Panc1 (cell line): ENCODE data around the gene PAH. TPM values are rescaled to one million over a fixed set of nuclear protein-coding genes. Genes with fewer than 3 reads are reported as not detected.
A peak's percentile ranks its signal among the peaks of the same experiment; 100 is the strongest.

Source experiments
- ATAC-seq: fragments of 200-7000 bp; cut with Tn5 transposase; 2 replicates; pipeline ENCODE4 v1.9.1; 2020; ENCODE audit warnings: mild to moderate bottlenecking, moderate library complexity
- BruUV-seq: library from RNA; stranded (reverse); fragments of 400-500 nt; replicated peaks from 2 replicates; lab custom pipeline; 2021; lab: Mats Ljungman, UMichigan
- CTCF ChIA-PET: fragments of 300-600 bp; sonication (Branson Sonifier 250); formaldehyde crosslinking; loops from one replicate; lab custom pipeline; 2022; ENCODE audit warnings: antibody characterized with exemption; lab: Charles Lee
- POLR2A ChIA-PET: fragments of 300-600 bp; sonication (Branson Sonifier 250); formaldehyde crosslinking; loops from one replicate; lab custom pipeline; 2022; ENCODE audit warnings: antibody characterized with exemption; lab: Charles Lee
- DNase-seq: peaks from one replicate; pipeline ENCODE4 v3.0.0-alpha.2; 2010; ENCODE audit warnings: low read depth, low spot score
- H3K27ac ChIP-seq: 2 replicates; pipeline ENCODE4 v1.5.1; 2011; ENCODE audit warnings: mild to moderate bottlenecking, low read length, inconsistent platforms
- H3K27me3 ChIP-seq: fragments of 200-500 bp; sonication (Bioruptor generic); 2 replicates; pipeline ENCODE4 v1.6.0; 2014; ENCODE audit warnings: low read length, inconsistent platforms; ENCODE audit not compliant: control insufficient read depth, insufficient read depth
- H3K36me3 ChIP-seq: fragments of 200-500 bp; sonication (Bioruptor generic); 2 replicates; pipeline ENCODE4 v1.5.1; 2014; ENCODE audit warnings: inconsistent platforms, mild to moderate bottlenecking, low read length, moderate library complexity; ENCODE audit not compliant: control insufficient read depth, insufficient read depth
- H3K4me1 ChIP-seq: 2 replicates; pipeline ENCODE4 v1.5.1; 2011; ENCODE audit warnings: inconsistent platforms, mild to moderate bottlenecking, low read length, moderate library complexity; ENCODE audit not compliant: control insufficient read depth, insufficient read depth
- H3K4me3 ChIP-seq, 2 experiments: 2 replicates each; pipeline ENCODE4 v1.5.1; 2011 to 2012; ENCODE audit warnings: low read depth in 2 of 2, low read length in 2 of 2, mild to moderate bottlenecking in 2 of 2, inconsistent platforms in 1 of 2, moderate library complexity in 1 of 2
- H3K9me3 ChIP-seq: fragments of 200-500 bp; sonication (Bioruptor generic); 2 replicates; pipeline ENCODE4 v1.5.1; 2014; ENCODE audit warnings: low read depth, mild to moderate bottlenecking, inconsistent platforms, low read length, moderate library complexity; ENCODE audit not compliant: control insufficient read depth, insufficient read depth
- POLR2AphosphoS5 ChIP-seq: IDR thresholded peaks from 2 replicates; pipeline ENCODE4 v1.6.1; 2012; ENCODE audit warnings: mild to moderate bottlenecking, low read depth, low read length, moderate library complexity
- SIN3A ChIP-seq: IDR thresholded peaks from 2 replicates; pipeline ENCODE4 v1.6.1; 2012; ENCODE audit warnings: low read depth, mild to moderate bottlenecking, low read length, moderate library complexity, borderline replicate concordance; ENCODE audit not compliant: insufficient read depth
- TCF7L2 ChIP-seq: IDR thresholded peaks from 2 replicates; pipeline ENCODE4 v1.6.1; 2011; ENCODE audit warnings: mild to moderate bottlenecking, low read depth, low read length, inconsistent platforms
- in situ Hi-C: cut with HindIII; loops from 2 replicates; pipeline ENCODE4 v1.10.0; 2016; ENCODE audit warnings: low sequenced_read_pairs, low pct_unique_long_range_greater_than_20kb
- intact Hi-C: fragments of 100-400 bp; cut with micrococcal nuclease; formaldehyde crosslinking; loops from one replicate; pipeline ENCODE4 v1.10.0; 2022; ENCODE audit not compliant: unreplicated experiment
- total RNA-seq: library from RNA; stranded (reverse); gene quantifications from one replicate; pipeline ENCODE4 v1.2.1, GENCODE V29; 2021; ENCODE audit not compliant: unreplicated experiment
- TF ChIP-seq, protein P1 (sequence below), 2 experiments: IDR thresholded peaks; 2 replicates each; pipeline ENCODE4 v1.6.1; 2011 to 2012; ENCODE audit warnings: low read depth in 2 of 2, control low read depth in 1 of 2, low read length in 1 of 2, mild to moderate bottlenecking in 1 of 2, moderate library complexity in 1 of 2; ENCODE audit not compliant: insufficient read depth in 1 of 2
- TF ChIP-seq, protein P2 (sequence below): fragments of 450-650 bp; IDR thresholded peaks from 2 replicates; pipeline ENCODE4 v1.5.1; 2017; ENCODE audit warnings: mild to moderate bottlenecking

Gene PAH
- total RNA-seq, 1 experiment from 2014 or later = 0.51 TPM

DNA sequence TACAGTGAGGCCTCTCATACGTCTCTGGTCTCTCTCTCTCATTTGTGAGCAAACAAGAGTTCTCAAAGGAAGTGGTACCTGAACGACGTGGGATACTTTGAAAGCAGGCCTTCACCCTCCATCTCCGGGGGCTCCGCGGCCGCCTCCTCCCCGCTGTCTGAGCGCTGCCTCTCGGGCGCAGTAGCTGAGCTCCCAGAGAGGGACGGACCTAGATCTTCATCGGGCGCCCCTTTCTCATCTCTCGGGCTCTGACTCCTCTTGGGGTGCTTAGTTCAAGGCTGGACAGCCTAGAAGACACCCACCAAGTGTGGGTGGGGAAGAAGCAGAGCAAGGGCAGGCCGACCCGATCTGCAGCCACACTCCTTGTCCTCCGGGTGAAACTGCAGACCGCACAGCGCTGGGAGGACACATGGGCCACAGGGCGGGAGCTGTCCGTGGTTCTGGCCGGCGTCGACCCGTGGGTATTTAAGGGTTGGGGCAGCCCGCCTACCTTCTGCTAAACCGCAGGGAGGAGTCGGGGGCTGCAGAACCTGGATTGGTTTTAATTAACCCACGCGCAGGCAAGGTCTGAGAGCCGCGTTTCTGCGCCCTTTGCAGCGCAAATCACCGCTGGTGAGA, 92.7 kb downstream of the PAH start:
- H3K9me3 ChIP-seq = no peaks in the 10 kb centered on the region
- BruUV-seq = no TSS peak
- H3K36me3 ChIP-seq = no peaks in the 10 kb centered on the region
- H3K27ac ChIP-seq = no peak overlapping the region
- no peak overlapping the region for H3K4me3 ChIP-seq
- ATAC-seq (0 out of 2 replicates have a peak, but pooled peaks have one; percentile 48), DNase-seq (no peak)
- H3K27me3 ChIP-seq = peaks cover 6% of the 10 kb centered on the region; the same call in 1 of the 2 replicates
- in situ Hi-C loops (no loop called here), intact Hi-C loops (no loop called here)
- POLR2A ChIA-PET = no interaction called here
- no peaks in the 10 kb centered on the region for H3K4me1 ChIP-seq
- TF ChIP-seq SIN3A (no peak), POLR2AphosphoS5 (no peak), TCF7L2 (no peak)
- TF ChIP-seq, protein P1, sequence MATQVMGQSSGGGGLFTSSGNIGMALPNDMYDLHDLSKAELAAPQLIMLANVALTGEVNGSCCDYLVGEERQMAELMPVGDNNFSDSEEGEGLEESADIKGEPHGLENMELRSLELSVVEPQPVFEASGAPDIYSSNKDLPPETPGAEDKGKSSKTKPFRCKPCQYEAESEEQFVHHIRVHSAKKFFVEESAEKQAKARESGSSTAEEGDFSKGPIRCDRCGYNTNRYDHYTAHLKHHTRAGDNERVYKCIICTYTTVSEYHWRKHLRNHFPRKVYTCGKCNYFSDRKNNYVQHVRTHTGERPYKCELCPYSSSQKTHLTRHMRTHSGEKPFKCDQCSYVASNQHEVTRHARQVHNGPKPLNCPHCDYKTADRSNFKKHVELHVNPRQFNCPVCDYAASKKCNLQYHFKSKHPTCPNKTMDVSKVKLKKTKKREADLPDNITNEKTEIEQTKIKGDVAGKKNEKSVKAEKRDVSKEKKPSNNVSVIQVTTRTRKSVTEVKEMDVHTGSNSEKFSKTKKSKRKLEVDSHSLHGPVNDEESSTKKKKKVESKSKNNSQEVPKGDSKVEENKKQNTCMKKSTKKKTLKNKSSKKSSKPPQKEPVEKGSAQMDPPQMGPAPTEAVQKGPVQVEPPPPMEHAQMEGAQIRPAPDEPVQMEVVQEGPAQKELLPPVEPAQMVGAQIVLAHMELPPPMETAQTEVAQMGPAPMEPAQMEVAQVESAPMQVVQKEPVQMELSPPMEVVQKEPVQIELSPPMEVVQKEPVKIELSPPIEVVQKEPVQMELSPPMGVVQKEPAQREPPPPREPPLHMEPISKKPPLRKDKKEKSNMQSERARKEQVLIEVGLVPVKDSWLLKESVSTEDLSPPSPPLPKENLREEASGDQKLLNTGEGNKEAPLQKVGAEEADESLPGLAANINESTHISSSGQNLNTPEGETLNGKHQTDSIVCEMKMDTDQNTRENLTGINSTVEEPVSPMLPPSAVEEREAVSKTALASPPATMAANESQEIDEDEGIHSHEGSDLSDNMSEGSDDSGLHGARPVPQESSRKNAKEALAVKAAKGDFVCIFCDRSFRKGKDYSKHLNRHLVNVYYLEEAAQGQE (IDR thresholded peaks at IDR 0.05; ENCODE audit: insufficient read depth in 1 of 2, low read depth in 2 of 2, low read length in 1 of 2) = peak; percentile 87 to 93
- TF ChIP-seq, protein P2, sequence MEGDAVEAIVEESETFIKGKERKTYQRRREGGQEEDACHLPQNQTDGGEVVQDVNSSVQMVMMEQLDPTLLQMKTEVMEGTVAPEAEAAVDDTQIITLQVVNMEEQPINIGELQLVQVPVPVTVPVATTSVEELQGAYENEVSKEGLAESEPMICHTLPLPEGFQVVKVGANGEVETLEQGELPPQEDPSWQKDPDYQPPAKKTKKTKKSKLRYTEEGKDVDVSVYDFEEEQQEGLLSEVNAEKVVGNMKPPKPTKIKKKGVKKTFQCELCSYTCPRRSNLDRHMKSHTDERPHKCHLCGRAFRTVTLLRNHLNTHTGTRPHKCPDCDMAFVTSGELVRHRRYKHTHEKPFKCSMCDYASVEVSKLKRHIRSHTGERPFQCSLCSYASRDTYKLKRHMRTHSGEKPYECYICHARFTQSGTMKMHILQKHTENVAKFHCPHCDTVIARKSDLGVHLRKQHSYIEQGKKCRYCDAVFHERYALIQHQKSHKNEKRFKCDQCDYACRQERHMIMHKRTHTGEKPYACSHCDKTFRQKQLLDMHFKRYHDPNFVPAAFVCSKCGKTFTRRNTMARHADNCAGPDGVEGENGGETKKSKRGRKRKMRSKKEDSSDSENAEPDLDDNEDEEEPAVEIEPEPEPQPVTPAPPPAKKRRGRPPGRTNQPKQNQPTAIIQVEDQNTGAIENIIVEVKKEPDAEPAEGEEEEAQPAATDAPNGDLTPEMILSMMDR = no peak
- CTCF ChIA-PET = no interaction called here

DNA sequence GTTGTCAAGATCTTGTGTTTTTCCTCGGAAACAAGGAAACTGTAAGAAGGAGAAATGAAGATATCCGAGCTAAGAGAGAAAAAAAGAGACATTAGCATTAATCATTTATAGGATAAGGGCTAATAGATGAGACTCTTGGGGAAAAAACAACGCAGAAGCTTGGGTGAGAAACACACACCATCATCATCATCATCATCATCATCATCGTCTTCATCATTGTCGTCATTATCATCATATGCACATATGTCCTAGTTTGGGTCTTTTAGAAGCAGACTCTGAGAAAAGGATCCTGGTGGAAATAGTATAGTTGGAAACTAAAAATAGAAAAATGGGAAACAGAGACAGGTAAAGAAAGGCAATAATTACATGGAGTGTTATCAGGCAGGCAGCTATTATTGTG, 95.9 kb downstream of the PAH start:
- Histone ChIP-seq H3K27ac (no peak overlapping the region), H3K4me1 (no peaks in the 10 kb centered on the region), H3K36me3 (no peaks in the 10 kb centered on the region), H3K4me3 (no peak overlapping the region), H3K27me3 (peaks cover 6% of the 10 kb centered on the region; the same call in 1 of the 2 replicates), H3K9me3 (no peaks in the 10 kb centered on the region)
- BruUV-seq = no TSS peak
- in situ Hi-C loops (no loop called here), intact Hi-C loops (no loop called here)
- ChIA-PET POLR2A (no interaction called here), CTCF (no interaction called here)
- TF ChIP-seq, protein P1 (IDR thresholded peaks at IDR 0.05; ENCODE audit: insufficient read depth in 1 of 2, low read depth in 2 of 2, low read length in 1 of 2) = no peak
- TF ChIP-seq POLR2AphosphoS5 (no peak), TCF7L2 (no peak), SIN3A (no peak)
- TF ChIP-seq, protein P2 = no peak
- ATAC-seq = no peak
- no peak for DNase-seq
